HG02642 (cell line): ENCODE measurements around the gene SMCO1.
A peak's percentile ranks its signal among the peaks of the same experiment; 100 is the strongest.
"Not testable (repeated sequence)": the region's sequence is repeated elsewhere in the genome, so short reads cannot be mapped to it uniquely, and the experiment has no call there.

Source experiments
- ATAC-seq: cut with Tn5 transposase; IDR thresholded peaks from one replicate; pipeline ENCODE4 v1.9.1; 2021; ENCODE audit warnings: mild to moderate bottlenecking; ENCODE audit not compliant: unreplicated experiment, poor library complexity

Gene SMCO1

GRCh38 chr3:196524527-196524926 lies 9.4 kb upstream of the SMCO1 start:
- ATAC-seq: no peak

GRCh38 chr3:196523841-196524240 lies 8.7 kb upstream of the SMCO1 start:
- ATAC-seq: no peak

GRCh38 chr3:196521291-196521690 lies 6.1 kb upstream of the SMCO1 start:
- not testable (repeated sequence) for ATAC-seq

GRCh38 chr3:196519718-196520082 lies 4.6 kb upstream of the SMCO1 start:
- no peak for ATAC-seq

DNA sequence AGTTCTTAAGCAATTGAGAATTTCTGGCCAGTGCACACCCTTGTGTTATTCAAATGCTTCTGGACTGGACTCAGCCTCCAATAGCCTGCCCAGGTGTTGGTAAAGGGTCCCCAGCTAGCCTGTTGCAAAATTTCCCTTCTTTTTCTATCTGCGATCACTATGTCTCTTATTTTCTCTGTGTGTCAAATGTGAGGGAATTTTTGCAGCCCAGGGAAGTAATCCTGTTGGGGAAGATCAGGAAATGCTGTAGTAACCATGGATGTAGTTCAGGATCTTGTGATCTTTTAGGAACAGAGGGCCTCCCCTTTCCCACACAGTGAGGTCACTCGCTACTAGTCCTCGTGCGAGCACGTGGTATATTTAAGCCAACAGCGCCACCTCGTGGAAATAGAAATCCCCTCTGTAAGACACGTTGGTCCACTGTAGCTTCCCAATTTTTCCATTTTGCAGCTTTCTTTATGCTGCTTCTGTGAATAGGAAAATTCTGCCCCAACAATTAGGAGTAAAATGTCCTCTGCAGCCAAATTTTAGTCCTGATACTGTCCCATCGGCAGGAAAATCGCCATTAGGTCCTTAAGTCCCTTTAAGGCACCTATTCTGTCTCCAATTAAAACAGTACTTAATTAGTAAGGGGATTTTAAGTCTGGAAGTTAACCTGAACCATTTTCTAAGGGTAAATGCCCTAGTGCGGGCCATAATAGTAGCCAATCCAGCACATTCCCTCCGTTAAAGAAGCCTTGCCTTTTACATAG lies 4.0 kb upstream of the SMCO1 start:
- ATAC-seq: no peak

DNA sequence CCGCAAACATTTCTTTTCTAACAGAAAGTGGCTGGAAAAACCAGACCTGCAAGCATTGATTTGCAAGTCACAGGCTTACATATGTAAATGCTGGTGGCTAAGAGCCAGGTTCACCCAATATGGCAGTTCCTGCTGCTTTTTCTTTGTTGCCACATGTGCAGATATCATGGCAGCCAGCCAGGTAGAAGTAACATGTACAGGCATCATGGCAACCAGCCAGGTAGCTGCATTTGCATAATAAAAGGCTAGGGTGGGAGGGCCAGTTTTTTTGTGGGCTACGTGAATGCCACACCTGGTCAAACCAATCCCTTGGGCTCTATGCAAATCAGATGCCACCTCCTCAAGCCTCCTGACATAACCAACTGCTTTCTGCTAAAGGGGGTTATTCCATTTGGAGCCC lies 2.8 kb upstream of the SMCO1 start:
- no peak for ATAC-seq

GRCh38 chr3:196517162-196517800 lies 2.1 kb upstream of the SMCO1 start:
- ATAC-seq: no peak

DNA sequence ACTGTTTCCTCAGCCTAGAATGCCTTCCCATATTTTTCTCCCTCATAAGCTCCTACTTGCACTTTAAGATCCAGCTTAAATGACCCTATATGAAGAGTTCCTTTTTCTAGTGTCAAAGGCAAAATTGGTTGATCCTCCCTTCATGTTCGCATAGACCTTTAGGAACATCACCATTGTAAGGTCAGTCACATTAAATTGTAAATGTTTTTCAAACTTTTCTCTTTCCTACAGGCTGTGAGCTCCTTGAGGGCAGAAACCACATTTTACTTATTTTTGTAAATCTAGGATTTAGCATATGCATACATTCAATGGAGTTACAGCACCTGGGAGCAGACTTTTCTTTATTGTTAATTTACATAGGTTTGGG lies 813 bp downstream of the SMCO1 start:
- ATAC-seq: no peak

DNA sequence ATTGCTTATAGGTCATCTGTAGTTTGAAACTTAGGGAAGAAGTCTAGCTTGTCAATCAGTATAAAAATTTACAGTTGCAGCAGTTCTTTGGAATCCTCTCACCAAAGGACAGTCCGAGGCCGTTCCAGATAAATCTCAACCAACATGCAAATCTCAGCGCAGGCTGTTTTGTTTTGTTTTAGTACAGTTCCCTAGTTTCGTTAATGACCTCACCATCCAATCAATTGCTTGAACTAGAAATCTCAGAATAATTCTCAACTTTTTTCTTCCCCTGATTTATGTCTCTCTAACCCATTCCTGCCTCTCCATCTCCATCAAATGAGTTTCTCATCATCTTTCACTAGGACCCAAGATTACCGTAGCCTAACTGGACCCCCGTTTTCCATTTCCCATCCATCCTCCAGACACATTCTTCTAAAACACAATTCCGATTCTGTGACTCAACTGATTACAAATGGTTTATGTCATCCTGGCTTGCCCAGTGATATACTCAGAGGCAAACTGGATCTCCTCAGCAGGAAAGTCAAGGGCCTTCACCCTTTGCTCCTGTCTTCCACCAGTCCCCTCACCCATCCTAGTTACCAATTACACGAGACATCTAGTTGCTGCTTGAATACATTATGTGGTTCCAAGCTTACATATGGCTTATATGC lies 1.3 kb downstream of the SMCO1 start:
- ATAC-seq: no peak

- ATAC-seq: not testable (repeated sequence)
These were observed 3.3 kb downstream of the SMCO1 start for GRCh38 chr3:196511646-196512425.

GRCh38 chr3:196511108-196511507 lies 4.0 kb downstream of the SMCO1 start:
- not testable (repeated sequence) for ATAC-seq

DNA sequence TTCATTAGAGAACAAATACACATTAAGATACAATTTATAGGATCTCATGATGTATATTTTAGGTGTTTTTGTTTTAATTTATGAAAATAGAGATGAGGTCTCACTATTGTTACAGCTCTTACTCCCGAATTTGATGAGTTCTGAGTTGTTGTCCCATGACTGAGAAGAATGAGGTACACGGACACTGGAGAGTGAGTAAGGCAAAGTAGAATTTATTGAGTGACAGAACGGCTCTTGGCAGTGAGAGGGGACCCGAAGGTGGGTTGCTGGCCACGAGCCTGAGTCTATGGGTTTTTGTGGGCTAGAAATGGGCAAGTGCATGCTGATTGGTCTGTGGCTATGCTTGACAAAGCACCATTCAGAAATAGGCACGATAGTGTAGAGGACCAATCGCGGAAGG lies 8.5 kb downstream of the SMCO1 start:
- no peak for ATAC-seq

GRCh38 chr3:196504556-196504955 lies 10.6 kb downstream of the SMCO1 start:
- no peak for ATAC-seq

DNA sequence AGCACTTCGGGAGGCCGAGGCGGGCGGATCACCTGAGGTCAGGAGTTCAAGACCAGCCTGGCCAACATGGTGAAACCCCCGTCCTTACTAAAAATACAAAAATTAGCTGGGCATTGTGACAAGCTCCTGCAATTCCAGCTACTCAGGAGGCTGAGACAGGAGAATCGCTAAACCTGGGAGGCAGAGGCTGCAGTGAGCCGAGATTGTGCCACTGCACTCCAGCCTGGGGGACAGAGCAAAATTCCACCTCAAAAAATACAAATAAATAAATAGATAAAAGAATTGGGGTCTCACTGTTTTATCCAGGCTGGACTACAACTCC lies 11.1 kb downstream of the SMCO1 start:
- ATAC-seq: not testable (repeated sequence)

GRCh38 chr3:196503196-196504076 lies 11.7 kb downstream of the SMCO1 start, which contains the start of gene RNF168:
Gene RNF168 (minus strand): TSS chr3:196503768. CDS start chr3:196503173, 595 bp downstream.
- peak; percentile 83 for ATAC-seq

- peak; percentile 5 for ATAC-seq
These were observed 12.4 kb downstream of the SMCO1 start for GRCh38 chr3:196502775-196503195.

DNA sequence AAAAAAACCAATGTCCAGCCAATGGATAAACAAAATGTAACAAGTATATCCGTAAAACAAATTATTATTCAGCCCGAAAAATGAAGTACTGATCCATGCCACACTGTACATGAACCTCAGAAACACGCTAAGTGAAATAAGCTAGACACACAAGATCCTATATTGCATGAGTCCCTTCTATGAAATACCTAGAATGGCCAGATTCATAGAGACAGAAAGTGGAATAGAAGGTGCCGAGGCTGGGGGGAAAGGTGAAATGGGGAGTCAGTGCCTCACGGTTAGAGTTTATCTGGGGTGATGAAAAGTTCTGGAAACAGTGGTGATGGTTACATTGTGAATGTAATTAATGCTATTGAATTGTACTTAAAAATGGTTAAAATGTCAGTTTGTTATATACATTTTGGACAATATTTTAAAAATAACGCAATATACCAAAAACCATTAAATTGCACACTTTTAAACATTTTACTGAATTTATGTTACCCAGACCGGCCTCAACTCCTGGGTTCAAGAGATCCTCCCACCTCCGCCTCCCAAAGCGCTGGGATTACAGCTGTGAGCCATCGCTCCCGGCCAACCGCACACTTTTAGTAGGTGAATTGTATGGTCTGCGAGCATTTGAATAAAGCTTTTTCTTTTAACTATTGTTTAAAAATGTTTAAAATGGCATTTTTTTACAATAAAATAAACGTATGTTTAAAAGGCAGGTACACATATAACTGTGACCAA lies 13.7 kb downstream of the SMCO1 start:
- no peak for ATAC-seq

GRCh38 chr3:196499807-196500524 lies 15.2 kb downstream of the SMCO1 start:
- no peak for ATAC-seq

GRCh38 chr3:196499061-196499460 lies 16.1 kb downstream of the SMCO1 start:
- ATAC-seq: no peak
